Endothelial cell of umbilical vein (primary cell): ENCODE data around the gene NELL2. TPM values are rescaled to one million over a fixed set of nuclear protein-coding genes. Genes with fewer than 3 reads are reported as not detected.

Experiments
- BruUV-seq: library from RNA; stranded (reverse); fragments of 400-500 nt; replicated peaks from 2 replicates; lab custom pipeline; 2021; lab: Mats Ljungman, UMichigan
- CTCF ChIA-PET: fragments of 300-600, 350-600 bp; sonication (Branson Sonifier 250); formaldehyde crosslinking; loops from one replicate; lab custom pipeline; 2021; ENCODE audit warnings: antibody characterized with exemption, inconsistent platforms; lab: Charles Lee
- POLR2A ChIA-PET: fragments of 300-600, 350-600 bp; sonication (Branson Sonifier 250); formaldehyde crosslinking; loops from one replicate; lab custom pipeline; 2021; ENCODE audit warnings: antibody characterized with exemption, inconsistent platforms; lab: Charles Lee
- DNase-seq: peaks from one replicate; pipeline ENCODE4 v3.0.0-alpha.2; 2011; ENCODE audit warnings: low read depth, low spot score
- FAIRE-seq: peaks from 2 replicates; lab custom pipeline; 2011; peaks lifted over from hg19 to GRCh38; lab: Jason Lieb, UNC
- H2AFZ ChIP-seq: 2 replicates; pipeline ENCODE4 v1.6.0; 2012; ENCODE audit warnings: low read depth, low read length, control low read depth, inconsistent platforms
- H3K27ac ChIP-seq: 2 replicates; pipeline ENCODE4 v1.5.1; 2011; ENCODE audit warnings: low read depth, mild to moderate bottlenecking, control low read depth, low read length, moderate library complexity; ENCODE audit not compliant: insufficient read depth
- H3K27me3 ChIP-seq, 2 experiments: 2 replicates each; pipeline versions ENCODE4 v1.6.0 to v1.6.1; 2011; ENCODE audit warnings: low read length in 2 of 2, mixed read lengths in 1 of 2; ENCODE audit not compliant: control insufficient read depth in 2 of 2, insufficient read depth in 2 of 2
- H3K36me3 ChIP-seq, 2 experiments: 2 replicates in 1 of 2; 3 replicates in 1 of 2; pipeline ENCODE4 v1.5.1; 2011; ENCODE audit warnings: low read length in 2 of 2, mild to moderate bottlenecking in 1 of 2, moderate library complexity in 1 of 2; ENCODE audit not compliant: control insufficient read depth in 2 of 2, insufficient read depth in 2 of 2; ENCODE audit errors: extremely low read depth in 1 of 2
- H3K4me1 ChIP-seq: 3 replicates; pipeline ENCODE4 v1.5.1; 2011; ENCODE audit warnings: mild to moderate bottlenecking, low read length; ENCODE audit not compliant: control insufficient read depth, insufficient read depth; ENCODE audit errors: extremely low read depth
- H3K4me2 ChIP-seq: 2 replicates; pipeline ENCODE4 v1.6.1; 2011; ENCODE audit warnings: low read length, control low read depth, mixed read lengths; ENCODE audit not compliant: insufficient read depth
- H3K4me3 ChIP-seq, 3 experiments: fragments of 200-600 bp in 1 of 3; sonication (generic), shearing (Covaris generic) in 1 of 3; replicated peaks in 1 of 3; 2 replicates each; pipeline ENCODE4 v1.5.1; 2011 to 2016; ENCODE audit warnings: control low read depth in 3 of 3, low read length in 3 of 3, mild to moderate bottlenecking in 2 of 3, inconsistent platforms in 1 of 3, low read depth in 1 of 3, moderate library complexity in 1 of 3; ENCODE audit not compliant: insufficient read depth in 1 of 3
- H3K79me2 ChIP-seq: 2 replicates; pipeline ENCODE4 v1.6.0; 2012; ENCODE audit warnings: low read length, inconsistent platforms; ENCODE audit not compliant: control insufficient read depth, insufficient read depth
- H3K9ac ChIP-seq: replicated peaks from 2 replicates; pipeline ENCODE3; 2011; ENCODE audit warnings: low read length, control low read depth; ENCODE audit not compliant: insufficient read depth; ENCODE audit errors: extremely low read depth
- H3K9me1 ChIP-seq: replicated peaks from 3 replicates; pipeline ENCODE4 v1.6.0; 2011; ENCODE audit warnings: mild to moderate bottlenecking, low read length; ENCODE audit not compliant: control insufficient read depth, insufficient read depth; ENCODE audit errors: extremely low read depth
- H3K9me3 ChIP-seq: replicated peaks from 2 replicates; pipeline ENCODE4 v1.5.1; 2012; ENCODE audit warnings: low read length, inconsistent platforms; ENCODE audit not compliant: control insufficient read depth, insufficient read depth
- H4K20me1 ChIP-seq: replicated peaks from 2 replicates; pipeline ENCODE3; 2011; ENCODE audit warnings: mild to moderate bottlenecking, low read length; ENCODE audit not compliant: control insufficient read depth, insufficient read depth; ENCODE audit errors: extremely low read depth
- EZH2 ChIP-seq: IDR thresholded peaks from 2 replicates; pipeline ENCODE4 v1.6.1; 2012; ENCODE audit warnings: borderline replicate concordance, low read depth, mild to moderate bottlenecking, moderate library complexity, low read length, inconsistent platforms; ENCODE audit not compliant: severe bottlenecking
- FOS ChIP-seq: IDR thresholded peaks from 2 replicates; pipeline ENCODE4 v1.6.1; 2011; ENCODE audit warnings: mild to moderate bottlenecking, low read length, moderate library complexity, borderline replicate concordance; ENCODE audit not compliant: insufficient read depth
- GATA2 ChIP-seq: IDR thresholded peaks from 2 replicates; pipeline ENCODE4 v1.7.0; 2011; ENCODE audit warnings: low read depth, mild to moderate bottlenecking, moderate library complexity, mixed read lengths, low read length; ENCODE audit not compliant: insufficient read length, insufficient read depth
- JUN ChIP-seq: IDR thresholded peaks from 2 replicates; pipeline ENCODE4 v1.6.1; 2011; ENCODE audit warnings: borderline replicate concordance, low read depth; ENCODE audit not compliant: insufficient read length, insufficient read depth
- MYC ChIP-seq: IDR thresholded peaks from one replicate; pipeline ENCODE4 v1.6.1; 2011; ENCODE audit warnings: mild to moderate bottlenecking, low read depth, low read length
- POLR2A ChIP-seq: IDR thresholded peaks from 2 replicates; pipeline ENCODE4 v1.6.1; 2012; ENCODE audit warnings: low read depth, mild to moderate bottlenecking, control low read depth, low read length
- POLR2AphosphoS5 ChIP-seq: IDR thresholded peaks from 2 replicates; pipeline ENCODE4 v1.6.1; 2012; ENCODE audit warnings: low read depth, mild to moderate bottlenecking, control low read depth, low read length, moderate library complexity; ENCODE audit not compliant: insufficient read depth
- dilution Hi-C: fragments of 300-500 bp; cut with MboI; formaldehyde crosslinking; loops from one replicate; pipeline ENCODE4 v1.15.0; 2019; ENCODE audit warnings: low sequenced_read_pairs; ENCODE audit not compliant: extremely low pct_ligation_motif_present
- intact Hi-C: fragments of 100-400 bp; cut with micrococcal nuclease; formaldehyde crosslinking; loops from one replicate; pipeline ENCODE4 v1.10.0; 2022
- polyA plus RNA-seq, 4 experiments: library from polyadenylated mRNA; depleted of rRNA in 3 of 4; stranded (reverse) in 3 of 4; unstranded in 1 of 4; fragments of >200 nt; gene quantifications; 2 replicates each; pipeline versions ENCODE4 v1.2.1 to v1.2.3, GENCODE V29; 2011 to 2012; ENCODE audit warnings: missing spikeins in 1 of 4
- total RNA-seq: library from RNA; stranded (reverse); gene quantifications from 2 replicates; pipeline ENCODE4 v1.2.3, GENCODE V29; 2021
- TF ChIP-seq, protein P1 (sequence below): IDR thresholded peaks from 2 replicates; pipeline ENCODE4 v1.6.1; 2011; ENCODE audit not compliant: insufficient read depth, insufficient read length
- TF ChIP-seq, protein P2 (sequence below), 2 donors: IDR thresholded peaks; 1 replicate in 1 of 2; 2 replicates in 1 of 2; pipeline ENCODE4 v1.5.1; 2011; ENCODE audit warnings: low read length in 2 of 2, mild to moderate bottlenecking in 2 of 2, moderate library complexity in 2 of 2, control low read depth in 1 of 2, inconsistent platforms in 1 of 2, low read depth in 1 of 2; ENCODE audit not compliant: insufficient read depth in 1 of 2; ENCODE audit errors: extremely low read depth in 1 of 2

The NELL2 gene
- total and polyA plus RNA-seq, 2 donors (not counting 3 experiments of a cell fraction or from before 2014, with no cell fraction given), result 0.11 to 0.49 TPM

DNA sequence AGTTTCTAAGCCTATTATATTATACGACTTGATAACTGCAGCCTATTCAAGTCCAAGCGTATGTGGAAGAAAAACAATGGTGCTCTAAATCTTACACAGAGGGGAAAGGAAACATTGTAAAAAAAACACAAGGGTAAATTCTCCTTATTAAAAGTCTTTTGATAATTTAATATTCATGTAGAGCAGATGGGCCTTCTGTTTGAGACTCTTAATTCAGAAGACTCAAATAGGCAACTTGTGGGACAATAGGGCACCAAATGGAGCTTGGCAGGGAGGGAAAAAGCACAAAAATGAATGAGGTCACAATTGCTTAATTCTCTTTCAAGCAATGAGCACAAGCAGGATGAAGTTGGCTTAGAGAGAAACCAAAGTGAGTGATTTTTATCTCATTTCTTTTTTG lies 159.4 kb downstream of the NELL2 start:
- Histone ChIP-seq H3K27ac (no peak overlapping the region), H3K4me1 (no peaks in the 10 kb centered on the region), H3K36me3 (no peaks in the 10 kb centered on the region), H3K79me2 (no peaks in the 10 kb centered on the region), H3K4me3 (no peak overlapping the region), H4K20me1 (no peaks in the 10 kb centered on the region), H3K9me1 (no peaks in the 10 kb centered on the region), H2AFZ (no peak overlapping the region), H3K9me3 (no peaks in the 10 kb centered on the region), H3K9ac (no peak overlapping the region), H3K4me2 (no peak overlapping the region), H3K27me3 (no peaks in the 10 kb centered on the region)
- dilution Hi-C loops (no loop called here), intact Hi-C loops (no loop called here)
- FAIRE-seq, result no peak
- POLR2A ChIA-PET, result no interaction called here
- BruUV-seq, result no TSS peak
- DNase-seq, result no peak
- TF ChIP-seq, protein P1, sequence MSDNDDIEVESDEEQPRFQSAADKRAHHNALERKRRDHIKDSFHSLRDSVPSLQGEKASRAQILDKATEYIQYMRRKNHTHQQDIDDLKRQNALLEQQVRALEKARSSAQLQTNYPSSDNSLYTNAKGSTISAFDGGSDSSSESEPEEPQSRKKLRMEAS, result no peak
- TF ChIP-seq EZH2 (no peak), MYC (no peak), POLR2A (no peak), POLR2AphosphoS5 (no peak), JUN (no peak), GATA2 (no peak), FOS (no peak)
- TF ChIP-seq, protein P2, sequence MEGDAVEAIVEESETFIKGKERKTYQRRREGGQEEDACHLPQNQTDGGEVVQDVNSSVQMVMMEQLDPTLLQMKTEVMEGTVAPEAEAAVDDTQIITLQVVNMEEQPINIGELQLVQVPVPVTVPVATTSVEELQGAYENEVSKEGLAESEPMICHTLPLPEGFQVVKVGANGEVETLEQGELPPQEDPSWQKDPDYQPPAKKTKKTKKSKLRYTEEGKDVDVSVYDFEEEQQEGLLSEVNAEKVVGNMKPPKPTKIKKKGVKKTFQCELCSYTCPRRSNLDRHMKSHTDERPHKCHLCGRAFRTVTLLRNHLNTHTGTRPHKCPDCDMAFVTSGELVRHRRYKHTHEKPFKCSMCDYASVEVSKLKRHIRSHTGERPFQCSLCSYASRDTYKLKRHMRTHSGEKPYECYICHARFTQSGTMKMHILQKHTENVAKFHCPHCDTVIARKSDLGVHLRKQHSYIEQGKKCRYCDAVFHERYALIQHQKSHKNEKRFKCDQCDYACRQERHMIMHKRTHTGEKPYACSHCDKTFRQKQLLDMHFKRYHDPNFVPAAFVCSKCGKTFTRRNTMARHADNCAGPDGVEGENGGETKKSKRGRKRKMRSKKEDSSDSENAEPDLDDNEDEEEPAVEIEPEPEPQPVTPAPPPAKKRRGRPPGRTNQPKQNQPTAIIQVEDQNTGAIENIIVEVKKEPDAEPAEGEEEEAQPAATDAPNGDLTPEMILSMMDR (IDR thresholded peaks at IDR 0.05; ENCODE audit: extremely low read depth in 1 of 2, insufficient read depth in 1 of 2, low read depth in 1 of 2, low read length in 2 of 2), result no peak
- CTCF ChIA-PET, result no interaction called here
